DLD1 (cell line): ENCODE measurements around the gene RAB19.
"Not testable (repeated sequence)": the region's sequence is repeated elsewhere in the genome, so short reads cannot be mapped to it uniquely, and the experiment has no call there.

ENCODE experiments used
- in situ Hi-C: cut with HindIII; loops from 2 replicates; pipeline ENCODE4 v1.10.0; 2017; ENCODE audit warnings: low sequenced_read_pairs

RAB19 gene

GRCh38 chr7:140400381-140400780, 3.5 kb upstream of the RAB19 start:
- in situ Hi-C loops: no loop called here

DNA sequence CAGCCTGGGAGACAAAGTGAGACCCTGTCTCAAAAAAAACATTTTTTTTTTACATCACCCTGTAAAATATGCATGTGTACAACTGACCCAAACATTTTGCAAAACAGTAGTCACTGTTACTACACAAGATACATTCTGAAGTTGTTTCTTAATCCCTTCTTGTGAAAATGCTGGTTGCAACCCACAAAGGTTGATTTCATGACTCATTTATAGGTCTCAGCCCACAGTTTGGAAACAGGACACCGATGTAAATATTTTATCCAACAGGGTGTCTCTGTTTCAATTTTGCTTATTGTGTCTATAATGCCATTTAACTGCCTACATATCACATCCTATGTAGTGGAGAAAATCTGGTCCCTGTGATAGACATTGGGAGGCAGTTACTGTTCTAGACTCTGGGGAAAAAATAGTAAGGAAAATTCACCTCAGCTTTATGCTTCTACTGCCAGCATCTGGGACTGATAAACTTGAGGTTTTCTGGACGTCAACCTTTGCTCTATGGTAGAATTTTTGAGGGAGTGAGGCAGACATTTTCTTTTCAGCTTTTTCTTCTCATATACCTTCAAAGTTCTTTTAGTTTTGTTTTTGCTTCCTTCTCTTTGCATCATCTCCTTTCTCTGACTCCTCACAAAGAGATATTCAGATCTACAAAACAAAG, 1.6 kb upstream of the RAB19 start:
- in situ Hi-C loops: no loop called here

GRCh38 chr7:140404565-140405065, 757 bp downstream of the RAB19 start:
- in situ Hi-C loops: no loop called here

DNA sequence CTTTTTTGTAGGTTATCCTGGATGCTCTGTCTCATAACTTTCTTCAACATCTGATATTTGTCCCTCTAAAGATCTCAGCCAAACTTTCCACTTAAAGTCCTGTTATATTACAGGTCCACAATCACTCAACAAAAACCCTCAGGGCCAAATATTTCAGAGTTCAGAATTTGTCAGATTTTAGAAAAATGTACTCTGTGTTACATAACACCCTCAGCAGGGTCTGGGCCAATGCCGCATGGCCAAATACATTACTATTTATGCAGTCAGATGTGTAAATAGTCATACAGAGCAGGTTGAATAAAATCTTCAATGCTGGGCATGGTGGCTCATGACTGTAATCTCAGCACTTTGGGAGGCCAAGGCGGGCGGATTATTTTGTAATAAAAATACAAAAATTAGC, 11.5 kb downstream of the RAB19 start:
- in situ Hi-C loops: no loop called here

DNA sequence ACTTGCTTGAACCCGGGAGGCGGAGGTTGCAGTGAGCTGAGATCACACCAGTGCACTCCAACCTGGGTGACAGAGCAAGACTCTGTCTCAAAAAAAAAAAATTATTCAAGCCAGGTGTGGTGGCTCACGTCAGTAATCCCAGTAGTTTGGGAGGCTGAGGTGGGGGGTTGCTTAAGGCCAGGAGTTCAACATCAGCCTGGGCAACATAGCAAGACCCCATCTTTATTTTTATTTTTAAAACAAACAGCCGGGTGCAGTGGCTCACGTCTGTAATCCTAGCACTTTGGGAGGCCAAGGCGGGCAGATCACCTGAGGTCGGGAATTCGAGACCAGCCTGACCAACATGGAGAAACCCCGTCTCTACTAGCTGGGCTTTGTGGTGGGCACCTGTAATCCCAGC, 12.0 kb downstream of the RAB19 start:
- in situ Hi-C loops: not testable (repeated sequence)

GRCh38 chr7:140416560-140416959, 12.7 kb downstream of the RAB19 start:
- in situ Hi-C loops: no loop called here

GRCh38 chr7:140417456-140418155, 13.7 kb downstream of the RAB19 start:
- in situ Hi-C loops: no loop called here

GRCh38 chr7:140418156-140418472, 14.3 kb downstream of the RAB19 start:
- in situ Hi-C loops: not testable (repeated sequence)

DNA sequence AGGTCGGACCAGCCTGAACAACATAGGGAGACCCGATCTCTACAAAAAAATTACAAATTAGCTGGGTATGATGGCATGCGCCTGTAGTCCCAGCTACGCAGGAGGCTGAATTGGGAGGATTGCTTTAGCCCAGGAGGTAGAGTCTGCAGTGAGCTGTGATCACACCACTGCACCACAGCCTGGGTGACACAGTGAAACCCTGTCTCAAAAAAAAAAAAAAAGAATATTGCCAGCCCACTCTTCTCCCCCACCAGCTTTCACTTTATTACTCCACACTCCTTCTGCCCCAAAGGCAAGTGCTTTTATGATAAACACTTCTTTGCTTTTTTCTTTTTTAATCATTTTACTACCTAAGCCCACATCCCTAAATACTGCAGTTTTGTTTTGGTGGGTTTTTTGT, 14.8 kb downstream of the RAB19 start:
- in situ Hi-C loops: no loop called here

GRCh38 chr7:140421521-140421920, 17.7 kb downstream of the RAB19 start:
- in situ Hi-C loops: no loop called here

DNA sequence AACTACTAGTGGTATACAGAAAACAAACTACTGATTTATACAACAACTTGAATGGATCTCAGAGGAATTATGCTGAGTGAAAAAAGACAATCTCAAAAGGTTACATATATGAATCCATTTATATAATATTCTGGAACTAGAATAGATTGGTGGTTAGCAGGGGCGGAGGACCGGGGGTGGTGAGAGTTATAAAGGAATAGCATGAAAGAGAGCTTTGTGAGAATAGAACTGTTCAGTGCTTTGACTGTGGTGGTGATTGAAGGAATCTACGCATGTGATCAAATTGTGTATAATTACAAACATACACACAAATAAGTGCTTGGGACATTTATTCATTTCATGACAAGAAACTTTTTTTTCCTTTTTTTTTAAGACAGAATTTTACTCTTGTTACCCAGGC, 19.6 kb downstream of the RAB19 start:
- in situ Hi-C loops: no loop called here

DNA sequence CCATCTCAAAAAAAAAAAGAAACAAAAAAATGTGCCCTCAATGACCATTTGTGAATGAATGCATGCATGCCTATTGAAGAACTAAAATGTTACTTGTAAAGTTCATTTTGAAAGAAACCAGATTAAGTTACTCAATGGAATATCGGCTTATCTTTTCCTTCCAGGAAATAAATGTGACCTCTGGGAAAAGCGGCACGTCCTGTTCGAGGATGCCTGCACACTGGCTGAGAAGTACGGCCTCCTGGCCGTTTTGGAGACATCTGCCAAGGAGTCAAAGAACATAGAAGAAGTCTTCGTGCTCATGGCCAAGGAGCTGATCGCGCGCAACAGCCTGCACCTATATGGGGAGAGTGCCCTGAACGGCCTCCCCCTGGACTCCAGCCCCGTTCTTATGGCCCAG, 21.9 kb downstream of the RAB19 start:
- in situ Hi-C loops: no loop called here

GRCh38 chr7:140426130-140426529, 22.3 kb downstream of the RAB19 start:
- in situ Hi-C loops: no loop called here

GRCh38 chr7:140433396-140433795, 29.5 kb downstream of the RAB19 start:
- in situ Hi-C loops: no loop called here

DNA sequence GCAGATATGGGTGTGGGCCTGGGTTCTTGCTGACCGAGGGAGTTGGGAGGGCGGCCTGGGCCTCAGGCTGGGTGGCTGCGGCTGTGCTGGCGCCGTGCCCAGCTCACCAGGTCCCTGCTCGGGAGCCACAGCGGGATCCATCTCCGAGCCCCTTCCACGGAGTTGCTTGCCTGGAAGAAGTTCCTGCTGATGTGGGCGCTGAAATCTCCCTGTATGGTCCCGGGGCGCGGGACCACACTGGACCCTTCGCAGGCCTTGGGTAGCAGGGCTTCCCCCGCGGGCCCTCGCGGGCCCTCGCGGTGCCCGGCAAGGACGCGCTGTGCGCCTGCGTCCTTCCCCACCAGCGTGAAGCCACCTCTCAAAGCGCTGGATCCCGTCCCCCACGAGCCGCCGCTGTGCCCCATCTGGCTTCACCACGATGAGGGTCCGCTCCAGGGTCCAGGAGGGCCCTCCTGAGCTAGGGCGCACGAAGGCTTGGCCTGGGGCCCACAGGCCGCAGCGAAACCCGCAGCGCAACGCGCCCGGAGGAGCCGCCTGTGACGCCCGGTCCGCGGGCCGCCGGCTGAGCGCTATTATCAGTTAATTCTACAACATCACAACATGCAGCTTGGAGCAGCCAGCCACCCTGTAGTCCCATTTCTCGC, 31.5 kb downstream of the RAB19 start:
- in situ Hi-C loops: no loop called here

DNA sequence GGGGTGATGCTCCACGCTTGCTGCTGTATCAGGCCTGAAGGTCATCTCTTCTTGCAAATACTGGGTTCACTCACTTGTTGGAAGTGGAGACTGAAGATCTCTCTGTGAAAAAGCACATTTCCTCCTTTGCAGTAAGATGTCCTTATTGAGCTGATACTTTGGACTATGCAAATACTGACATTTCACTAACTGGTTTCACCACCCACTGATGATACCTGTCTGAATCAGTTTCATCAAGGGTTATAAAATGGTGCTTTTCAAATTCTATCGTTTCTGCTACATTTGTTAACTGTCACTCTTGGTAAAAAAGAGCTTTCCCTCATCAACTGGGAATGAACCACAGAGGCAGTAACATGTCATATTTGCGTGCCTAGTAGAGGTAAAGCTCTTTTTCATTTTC, 35.5 kb downstream of the RAB19 start:
- in situ Hi-C loops: no loop called here

GRCh38 chr7:140440593-140440992, 36.7 kb downstream of the RAB19 start:
- in situ Hi-C loops: no loop called here

DNA sequence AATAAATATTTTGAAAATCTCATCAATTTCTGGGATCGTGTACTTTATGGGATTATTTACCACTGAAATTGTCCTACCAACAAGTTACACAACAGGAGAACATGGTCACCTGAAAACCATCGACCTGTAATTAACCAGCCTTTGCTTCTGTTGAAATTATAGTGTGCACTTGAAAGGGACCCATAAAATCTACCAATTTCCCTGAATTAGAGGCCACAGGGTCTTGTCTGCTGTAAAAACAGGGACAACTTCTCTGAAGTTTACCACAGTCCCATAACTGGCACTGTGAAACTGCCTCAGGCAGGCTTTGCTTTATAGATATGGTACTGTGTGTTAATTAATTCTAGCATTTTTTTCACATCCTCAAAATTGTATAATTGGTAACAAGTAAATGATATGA, 37.7 kb downstream of the RAB19 start:
- in situ Hi-C loops: no loop called here

DNA sequence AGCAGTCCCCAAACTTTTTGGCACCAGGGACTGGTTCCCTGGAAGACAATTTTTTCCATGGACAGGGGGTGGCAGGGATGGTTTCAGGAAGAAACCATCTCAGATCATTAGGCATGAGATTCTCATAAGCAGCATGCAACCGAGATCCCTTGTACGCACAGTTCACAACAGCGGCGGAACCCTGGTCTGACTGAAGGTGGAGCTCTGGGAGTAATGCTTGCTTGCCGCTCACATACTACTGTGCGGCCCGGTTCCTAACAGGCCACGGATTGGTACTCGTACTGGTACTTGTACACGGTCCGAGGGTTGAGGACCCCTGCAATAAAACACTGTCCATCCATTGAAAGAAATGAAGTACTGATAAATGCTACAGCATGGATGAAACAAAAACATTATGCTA, 42.6 kb downstream of the RAB19 start:
- in situ Hi-C loops: no loop called here

DNA sequence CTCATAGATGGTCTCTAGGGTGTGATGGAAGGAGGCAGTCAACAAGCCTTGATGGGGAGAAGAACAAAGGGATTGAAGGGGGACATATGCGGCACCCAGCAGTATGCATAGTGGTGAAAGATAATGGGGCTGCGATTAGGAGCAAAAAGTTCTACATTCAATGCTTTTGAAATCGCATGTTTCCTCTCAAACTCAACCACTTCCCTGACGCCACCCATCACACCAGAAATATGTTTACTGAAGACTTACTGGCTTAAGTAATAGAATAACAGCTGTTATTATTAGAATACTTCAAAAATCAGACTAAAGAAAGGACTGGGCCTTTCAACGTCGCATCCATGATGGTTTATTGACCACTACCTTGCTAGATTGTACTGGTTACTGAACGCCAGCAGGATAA, 44.0 kb downstream of the RAB19 start:
- in situ Hi-C loops: no loop called here

DNA sequence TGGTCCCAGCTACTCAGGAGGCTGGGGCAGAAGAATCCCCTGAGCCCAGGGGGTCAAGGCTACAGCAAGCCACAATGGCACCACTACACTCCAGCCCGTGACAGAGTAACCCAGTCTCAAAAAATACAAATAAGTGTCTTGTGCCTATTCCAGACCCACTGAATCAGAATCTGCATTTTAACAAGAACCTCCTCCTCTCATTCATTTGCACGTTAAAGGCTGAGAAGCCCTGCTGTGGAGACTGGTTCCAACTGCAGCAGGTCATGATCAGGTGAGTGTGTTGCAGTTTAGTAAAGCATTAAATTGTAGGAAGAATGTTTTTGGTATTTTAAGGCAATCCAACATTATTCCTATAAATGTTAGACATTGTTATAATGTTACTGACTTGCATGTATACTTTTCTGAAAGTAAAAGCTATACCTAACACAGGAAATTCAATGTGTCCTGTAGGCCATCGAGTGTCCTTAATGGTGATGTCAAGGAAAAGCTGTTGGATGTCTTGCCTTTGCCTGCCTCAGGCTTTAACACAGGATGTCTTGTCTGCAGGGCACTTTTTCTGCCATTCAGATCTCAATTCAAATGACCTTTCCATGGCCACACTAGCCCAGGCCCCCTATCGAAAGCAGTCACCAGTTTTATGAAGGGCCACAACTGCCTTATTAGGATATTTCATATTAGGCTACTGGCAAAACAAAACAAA, 45.1 kb downstream of the RAB19 start:
- in situ Hi-C loops: no loop called here

- in situ Hi-C loops: no loop called here
Observed at GRCh38 chr7:140451716-140452115, 47.9 kb downstream of the RAB19 start.
